Motor neuron (in vitro differentiated cells): Measurements from ENCODE around the gene P3H2. TPM values are rescaled to one million over a fixed set of nuclear protein-coding genes. Genes with fewer than 3 reads are reported as not detected.

Experiments
- ATAC-seq, 8 experiments: fragments of 200-7000 bp; cut with Tn5 transposase; replicated peaks in 6 of 8; 2 replicates each; pipeline ENCODE4 v1.8.0; 2021; ENCODE audit warnings: mild to moderate bottlenecking in 8 of 8, moderate library complexity in 8 of 8
- H3K27ac ChIP-seq, 2 donors: fragments of 250-450 bp; sonication (Bioruptor Pico); 2 replicates each; pipeline ENCODE4 v1.9.0; 2021; ENCODE audit warnings: antibody characterized with exemption in 2 of 2, mild to moderate bottlenecking in 2 of 2, moderate library complexity in 1 of 2
- H3K4me1 ChIP-seq, 2 donors: fragments of 250-450 bp; sonication (Bioruptor Pico); replicated peaks in 1 of 2; 2 replicates each; pipeline ENCODE4 v1.6.1; 2021; ENCODE audit warnings: antibody characterized with exemption in 2 of 2, mild to moderate bottlenecking in 2 of 2, moderate library complexity in 1 of 2
- H3K4me3 ChIP-seq, 5 donors: fragments of 250-450 bp; sonication (Bioruptor Pico); 2 replicates each; pipeline ENCODE4 v1.9.0; 2021; ENCODE audit warnings: antibody characterized with exemption in 5 of 5, mild to moderate bottlenecking in 5 of 5, moderate library complexity in 4 of 5
- WGBS, 10 experiments: fragments of 450-650 bp; shearing (Covaris generic); methylation state at CpG; one replicate each; pipeline ENCODE4 v1.0.0; 2022; 5-methylcytosine and 5-hydroxymethylcytosine counted together
- in situ Hi-C, 9 experiments: fragments of 400-800 bp; cut with MboI; loops; one replicate each; pipeline ENCODE4 v1.15.0; 2021; ENCODE audit warnings: low sequenced_read_pairs in 9 of 9, low pct_unique_long_range_greater_than_20kb in 2 of 9; ENCODE audit not compliant: unreplicated experiment in 9 of 9
- total RNA-seq, 8 experiments: library from RNA; unstranded; fragments of 300-600 nt; gene quantifications; 2 replicates each; pipeline versions ENCODE4 v1.2.3 to v1.2.4, GENCODE V29; 2022

P3H2 gene
- total RNA-seq, 8 experiments from 2014 or later, result 0.76 to 58.2 (median 1.5) TPM; not detected in 1

DNA sequence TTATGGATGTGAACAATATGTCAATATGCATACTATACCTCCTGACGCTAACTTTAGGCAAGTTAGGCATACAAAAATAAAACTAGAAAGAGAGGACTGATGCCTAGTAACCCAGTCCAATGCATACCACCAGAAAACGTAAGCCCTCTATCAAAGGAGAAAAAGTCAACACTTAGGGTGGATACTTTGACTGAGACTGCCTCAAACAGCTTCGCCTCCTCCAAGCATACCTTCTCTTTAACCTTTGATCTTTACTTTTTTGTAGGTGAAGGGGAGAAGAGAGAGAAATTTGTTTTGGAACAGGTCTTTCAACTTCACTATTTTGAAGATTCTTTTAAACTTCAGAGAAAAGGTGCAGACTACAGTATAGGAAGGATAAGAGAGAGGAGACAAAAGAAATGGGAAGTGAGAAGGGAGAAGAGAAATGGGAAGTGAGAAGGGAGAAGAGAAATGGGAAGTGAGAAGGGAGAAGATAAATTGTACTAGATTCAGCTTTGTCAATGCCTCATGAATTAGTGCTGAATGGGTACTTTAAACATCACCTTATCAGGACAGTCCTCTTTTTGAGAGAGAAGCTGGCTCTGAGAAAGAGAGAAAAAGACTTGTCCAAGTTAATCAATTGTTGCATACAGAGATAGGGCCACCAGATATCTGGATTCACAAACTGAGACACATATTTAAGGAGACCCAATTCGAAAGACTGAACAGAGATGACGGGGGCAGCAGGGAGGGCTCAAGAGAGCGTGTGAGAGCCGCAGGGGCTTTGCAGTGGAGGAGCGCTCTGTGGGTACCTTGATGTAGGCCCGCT, 1.0 kb downstream of the P3H2 start:
- Histone ChIP-seq H3K4me3 (peak overlapping the region; percentile 51 to 85 (median 60)), H3K27ac (no peak overlapping the region), H3K4me1 (peaks cover 6 to 10% of the 10 kb centered on the region in 2 donors)
- 45 to 100% (median 61%) methylated on average over 1 to 5 of the region's 9 CpGs for WGBS, 10 experiments
- in situ Hi-C loops, result no loop called here
- no peak for ATAC-seq

DNA sequence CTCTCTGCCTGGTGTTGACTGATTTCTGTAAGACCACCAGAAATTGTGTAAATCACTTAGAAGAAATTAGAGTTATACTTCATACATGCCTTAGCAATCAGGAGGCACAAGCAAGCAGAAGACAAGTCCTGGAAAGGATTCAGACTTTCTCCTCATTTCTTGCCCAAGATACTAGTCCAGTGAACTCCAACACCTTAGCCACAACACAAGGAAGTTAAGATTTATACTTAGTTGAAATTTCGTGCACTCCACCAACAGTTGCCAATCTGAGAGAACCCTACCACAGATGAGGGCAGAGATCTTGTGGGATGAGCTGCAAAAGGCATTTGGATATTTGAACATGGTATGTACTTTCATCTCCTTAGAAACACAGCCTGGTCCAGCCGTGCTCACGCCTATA, 2.3 kb downstream of the P3H2 start:
- Histone ChIP-seq H3K4me1 (peaks cover 6 to 10% of the 10 kb centered on the region in 2 donors), H3K4me3 (no peak overlapping the region), H3K27ac (no peak overlapping the region)
- in situ Hi-C loops, result no loop called here
- 60 to 100% (median 92%) methylated on average over 1 to 3 of the region's 3 CpGs; no CpG with 5 or more reads in 6 of the 10 experiments for WGBS, 10 experiments
- no peak for ATAC-seq

DNA sequence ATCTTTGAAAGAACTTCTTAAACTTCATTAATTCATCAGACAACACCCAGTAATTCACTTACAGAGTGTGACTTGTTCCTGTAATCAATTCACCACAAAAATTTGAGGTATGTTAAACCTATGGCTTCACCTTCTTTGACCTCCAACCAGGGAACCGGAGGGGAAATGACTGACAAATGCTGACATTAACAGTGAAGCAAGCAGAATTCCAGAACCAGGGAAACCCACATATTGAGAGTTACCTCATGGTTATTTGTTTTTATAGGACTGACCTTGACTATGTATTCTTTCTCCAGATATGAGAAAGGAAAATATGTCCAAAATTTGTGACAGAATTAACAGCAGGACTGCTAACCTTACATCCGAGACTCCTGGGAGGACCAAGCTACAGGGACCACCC, 2.7 kb downstream of the P3H2 start:
- in situ Hi-C loops, result no loop called here
- H3K4me3 ChIP-seq, result no peak overlapping the region
- H3K27ac ChIP-seq, result no peak overlapping the region
- 75 to 100% (median 100%) methylated on average over 1 to 2 of the region's 2 CpGs; no CpG with 5 or more reads in 2 of the 10 experiments for WGBS, 10 experiments
- ATAC-seq, result no peak
- peaks cover 6 to 10% of the 10 kb centered on the region in 2 donors for H3K4me1 ChIP-seq

DNA sequence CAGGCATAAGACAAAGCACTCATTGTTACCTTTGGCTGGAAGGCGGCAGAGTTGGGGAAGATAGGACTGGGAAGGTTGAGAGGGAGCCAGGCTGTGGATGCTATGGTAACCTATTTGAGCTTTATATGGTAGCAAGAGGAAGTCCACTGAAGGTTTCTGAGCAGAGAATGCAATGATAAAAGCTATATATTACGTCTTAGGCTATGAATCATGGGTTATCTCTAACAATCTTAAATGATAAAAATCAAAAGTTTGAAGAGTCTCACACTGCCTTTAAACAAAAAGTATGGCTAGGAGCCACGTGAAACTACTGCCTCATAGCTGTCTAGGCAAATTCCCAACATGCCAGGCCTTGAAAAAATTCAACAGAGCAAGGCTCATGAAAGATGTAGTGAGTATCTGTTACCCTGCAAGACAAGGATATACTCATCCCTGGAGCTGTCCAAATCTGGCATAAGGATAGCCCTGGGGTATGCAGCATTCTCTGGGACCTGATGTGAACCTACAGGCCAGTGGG, 4.1 kb downstream of the P3H2 start:
- H3K4me1 ChIP-seq, result peaks cover 5 to 6% of the 10 kb centered on the region in 2 donors
- 24 to 100% (median 61%) methylated on average over 1 to 3 of the region's 3 CpGs for WGBS, 10 experiments
- H3K27ac ChIP-seq, result no peak overlapping the region
- in situ Hi-C loops, result no loop called here
- no peak for ATAC-seq
- H3K4me3 ChIP-seq, result no peak overlapping the region

DNA sequence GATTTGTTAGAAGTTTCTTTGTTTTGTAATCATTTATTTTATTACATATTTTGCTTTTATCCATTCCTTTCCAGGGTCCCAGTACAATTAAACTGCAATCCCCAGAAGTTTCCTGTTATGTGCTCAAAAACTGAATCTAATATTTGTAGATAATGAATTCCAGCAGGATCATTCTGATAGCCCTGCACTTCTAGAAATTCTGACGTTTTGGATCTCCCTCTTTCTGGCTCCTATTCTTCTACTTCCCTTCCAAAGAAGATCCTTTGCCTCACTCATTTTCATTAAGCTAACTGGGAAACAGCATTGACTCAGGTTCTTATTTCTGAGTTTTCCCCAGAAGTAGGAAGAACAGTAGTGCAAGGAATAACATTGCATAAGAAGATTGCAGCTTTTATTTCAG, 9.9 kb downstream of the P3H2 start:
- no peak overlapping the region for H3K4me3 ChIP-seq
- H3K27ac ChIP-seq, result no peak overlapping the region
- WGBS, 10 experiments, result 0 to 46% (median 11%) methylated on average over 1 of the region's 1 CpG; no CpG with 5 or more reads in 3 of the 10 experiments
- ATAC-seq, result no peak
- no peaks in the 10 kb centered on the region for H3K4me1 ChIP-seq
- in situ Hi-C loops, result no loop called here

DNA sequence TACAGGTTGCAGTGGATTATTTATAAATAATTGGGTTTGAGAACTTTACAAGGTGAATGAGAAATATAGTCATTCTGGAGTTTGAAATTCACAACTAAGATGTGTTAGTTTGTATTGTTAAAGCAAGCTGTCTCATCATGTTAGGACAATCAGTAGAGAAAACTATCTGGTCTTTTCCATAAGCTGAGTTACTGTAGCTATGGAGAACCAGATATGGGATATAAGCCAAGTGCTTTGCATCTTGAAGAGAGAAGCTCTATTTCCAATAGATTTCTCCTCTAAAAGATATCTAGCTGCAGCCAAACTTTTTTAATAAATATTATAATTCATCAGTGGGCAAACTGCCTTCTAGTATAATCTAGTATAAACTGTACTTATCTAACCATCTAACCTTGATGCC, 11.3 kb downstream of the P3H2 start:
- Histone ChIP-seq H3K4me3 (no peak overlapping the region), H3K4me1 (no peaks in the 10 kb centered on the region), H3K27ac (no peak overlapping the region)
- in situ Hi-C loops, result no loop called here
- no peak for ATAC-seq

DNA sequence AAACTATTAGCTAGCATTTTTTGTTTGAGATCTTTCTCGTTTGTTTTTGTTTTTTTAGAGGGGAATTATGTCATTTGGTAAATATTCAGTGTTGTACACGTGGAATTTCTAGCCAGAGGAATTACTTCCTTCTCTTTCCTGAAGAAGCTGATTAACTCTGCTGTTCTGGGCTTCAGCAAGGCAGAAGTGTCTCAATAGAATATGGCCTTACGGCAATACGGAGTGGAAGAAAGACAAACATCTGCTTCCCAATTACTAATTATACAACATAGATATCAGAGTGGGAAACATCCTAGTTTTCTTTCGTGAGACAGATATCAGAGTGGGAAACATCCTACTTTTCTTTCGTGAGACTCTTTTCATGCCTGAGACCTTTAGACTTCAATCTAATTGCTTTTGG, 11.9 kb downstream of the P3H2 start:
- ATAC-seq, result no peak
- 24 to 92% (median 65%) methylated on average over 1 to 6 of the region's 6 CpGs for WGBS, 10 experiments
- H3K27ac ChIP-seq, result no peak overlapping the region
- H3K4me3 ChIP-seq, result no peak overlapping the region
- H3K4me1 ChIP-seq, result no peaks in the 10 kb centered on the region
- in situ Hi-C loops, result no loop called here

DNA sequence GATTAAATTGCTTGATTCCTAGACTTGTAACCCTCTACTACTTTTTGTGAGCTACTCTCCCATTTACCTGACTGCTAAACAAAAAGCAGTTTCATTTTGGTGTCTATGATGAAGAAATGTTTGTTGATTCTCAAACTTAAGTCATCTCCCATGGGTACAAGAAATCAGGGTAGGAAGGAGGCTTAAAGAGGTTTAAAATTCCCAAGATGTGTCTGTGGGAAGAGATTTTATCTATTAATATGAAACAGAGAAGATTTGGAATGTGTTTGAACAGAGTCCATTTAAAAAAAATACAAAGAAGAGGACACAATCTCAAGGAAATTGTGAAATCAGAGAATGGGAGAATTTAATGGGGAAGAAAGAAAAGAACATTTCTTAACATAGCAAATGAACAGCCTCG, 14.8 kb downstream of the P3H2 start:
- no peak for ATAC-seq
- 0 to 100% (median 55%) methylated on average over 1 of the region's 1 CpG; no CpG with 5 or more reads in 2 of the 10 experiments for WGBS, 10 experiments
- H3K4me1 ChIP-seq, result peaks cover 0 to 2% of the 10 kb centered on the region in 2 donors
- in situ Hi-C loops, result no loop called here
- H3K27ac ChIP-seq, result no peak overlapping the region
- H3K4me3 ChIP-seq, result no peak overlapping the region

DNA sequence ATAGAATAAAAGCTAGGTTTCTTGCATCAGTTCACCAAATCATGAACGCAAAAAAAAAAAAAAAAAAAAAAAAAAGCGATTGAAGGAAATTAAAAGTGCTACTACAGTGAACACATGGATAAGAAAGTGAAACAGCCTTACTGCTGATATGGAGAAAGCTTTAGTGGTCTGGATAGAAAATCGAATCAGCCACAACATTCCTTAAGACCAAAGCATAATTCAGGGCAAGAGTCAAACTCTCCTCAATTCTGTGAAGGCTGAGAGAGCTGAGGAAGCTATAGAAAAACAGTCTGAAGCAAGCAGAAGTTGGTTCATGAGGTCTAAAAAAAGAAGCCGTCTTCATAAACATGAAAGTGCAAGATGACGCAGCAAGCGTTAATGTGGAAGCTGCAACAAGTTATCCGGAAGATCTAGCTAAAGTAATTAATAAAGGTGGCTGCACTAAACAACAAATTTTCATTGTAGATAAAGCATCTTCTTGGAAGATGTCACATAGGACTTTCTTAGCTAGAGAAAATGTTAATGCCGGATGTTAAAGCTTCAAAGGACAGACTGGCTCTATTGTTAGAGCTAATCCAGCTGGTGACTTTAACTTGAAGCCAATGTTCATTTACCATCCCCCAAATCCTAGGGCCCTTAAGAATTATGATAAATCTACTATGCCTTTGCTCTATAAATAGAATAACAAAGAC, 19.2 kb downstream of the P3H2 start:
- in situ Hi-C loops, result no loop called here
- Histone ChIP-seq H3K4me1 (peaks cover 0 to 2% of the 10 kb centered on the region in 2 donors), H3K27ac (no peak overlapping the region), H3K4me3 (no peak overlapping the region)
- 9 to 73% (median 50%) methylated on average over 3 to 8 of the region's 8 CpGs for WGBS, 10 experiments
- peak in 1 of 8 experiments; percentile 40 for ATAC-seq

DNA sequence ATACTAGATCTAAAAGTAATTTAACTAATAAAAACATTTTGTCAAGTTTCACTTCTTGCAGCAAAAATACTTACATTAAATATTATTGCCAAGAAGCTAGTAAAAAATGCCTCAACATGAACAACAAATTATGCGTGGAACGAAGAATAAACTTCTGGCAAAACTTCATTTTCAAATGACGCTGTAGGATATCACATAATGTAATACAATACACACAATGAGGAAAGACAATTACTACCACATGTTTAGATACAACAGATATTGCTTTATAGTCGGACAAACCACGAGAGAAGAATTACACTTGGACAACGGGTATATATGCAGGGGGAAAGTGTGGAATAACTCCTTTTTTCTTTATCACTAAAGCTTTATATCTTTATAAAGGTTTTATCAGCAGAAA, 21.6 kb downstream of the P3H2 start:
- Histone ChIP-seq H3K4me1 (peaks cover 0 to 2% of the 10 kb centered on the region in 2 donors), H3K4me3 (no peak overlapping the region), H3K27ac (no peak overlapping the region)
- no peak for ATAC-seq
- in situ Hi-C loops, result no loop called here
- 14 to 94% (median 67%) methylated on average over 3 to 6 of the region's 6 CpGs; no CpG with 5 or more reads in 1 of the 10 experiments for WGBS, 10 experiments

DNA sequence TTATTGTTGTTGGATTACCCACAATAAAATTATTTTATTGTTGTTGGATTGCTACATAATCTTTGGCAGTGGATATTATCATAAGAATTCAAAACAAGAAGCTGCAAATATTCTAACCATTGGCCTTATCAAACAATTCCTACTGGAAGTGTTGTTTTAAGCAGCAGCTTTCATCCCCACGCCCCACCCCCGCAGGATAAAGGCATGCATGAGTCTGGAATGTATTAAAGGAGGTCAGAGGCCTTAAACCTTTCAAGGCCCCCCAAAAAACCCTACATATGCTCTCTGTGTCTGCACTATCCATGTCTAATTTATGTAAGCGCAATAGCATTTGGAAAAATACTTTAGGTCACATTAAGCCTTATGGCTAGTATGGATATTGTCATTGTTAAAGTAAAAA, 23.1 kb downstream of the P3H2 start:
- in situ Hi-C loops, result no loop called here
- no peak overlapping the region for H3K27ac ChIP-seq
- peaks cover 0 to 2% of the 10 kb centered on the region in 2 donors for H3K4me1 ChIP-seq
- no peak overlapping the region for H3K4me3 ChIP-seq
- 36 to 100% (median 77%) methylated on average over 1 to 3 of the region's 3 CpGs; no CpG with 5 or more reads in 2 of the 10 experiments for WGBS, 10 experiments
- ATAC-seq, result peak in 1 of 8 experiments; percentile 48

DNA sequence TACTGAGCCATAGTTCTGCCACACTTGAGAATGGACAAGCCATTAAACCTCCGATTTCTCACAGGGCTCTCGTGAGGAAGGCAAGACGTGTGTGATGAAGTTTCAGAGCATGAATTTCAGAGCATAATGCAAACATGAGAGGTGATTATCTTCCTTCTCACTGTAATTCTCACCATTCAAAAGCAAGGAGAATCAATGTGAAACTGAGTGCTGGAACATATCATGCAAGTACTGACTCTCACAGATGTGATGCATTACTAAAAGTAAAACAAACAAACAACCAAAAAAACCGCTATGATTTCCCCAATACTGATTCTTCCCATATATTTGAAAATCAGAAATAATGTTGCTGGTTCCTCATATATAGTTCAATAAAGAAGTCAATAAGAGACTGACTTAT, 23.7 kb downstream of the P3H2 start:
- in situ Hi-C loops, result no loop called here
- WGBS, 10 experiments, result 76 to 100% (median 100%) methylated on average over 1 to 4 of the region's 4 CpGs; no CpG with 5 or more reads in 3 of the 10 experiments
- Histone ChIP-seq H3K27ac (no peak overlapping the region), H3K4me1 (peaks cover 0 to 2% of the 10 kb centered on the region in 2 donors), H3K4me3 (no peak overlapping the region)
- no peak for ATAC-seq

DNA sequence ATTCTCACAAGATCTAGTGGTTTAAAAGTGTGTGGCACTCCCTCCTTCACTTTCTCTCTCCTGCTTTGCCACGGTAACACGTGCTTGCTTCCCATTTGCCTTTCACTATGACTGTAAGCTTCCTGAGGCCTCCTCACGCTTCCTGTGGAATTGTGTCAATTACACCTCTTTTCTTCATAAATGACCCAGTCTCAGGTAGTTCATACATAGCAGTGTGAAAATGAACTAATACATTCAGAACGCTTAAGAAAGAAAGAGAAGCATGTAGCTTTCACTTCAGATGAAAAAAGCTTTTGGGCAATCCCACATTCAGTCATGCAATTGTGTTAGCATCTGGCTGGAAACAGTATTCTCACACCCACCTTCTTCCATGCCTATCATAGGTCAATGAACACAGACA, 24.4 kb downstream of the P3H2 start:
- WGBS, 10 experiments, result 54 to 100% (median 100%) methylated on average over 1 to 4 of the region's 4 CpGs; no CpG with 5 or more reads in 1 of the 10 experiments
- in situ Hi-C loops, result no loop called here
- no peak overlapping the region for H3K27ac ChIP-seq
- peak in 1 of 8 experiments; percentile 22 for ATAC-seq
- no peak overlapping the region for H3K4me3 ChIP-seq
- H3K4me1 ChIP-seq, result no peaks in the 10 kb centered on the region
